K562 (cell line): ENCODE measurements around the gene NLRP4.

Experiments used
- FOXK2 ChIP-seq, 2 experiments: fragments of 450-650 bp; IDR thresholded peaks in 1 of 2; conservative IDR thresholded peaks in 1 of 2; 2 replicates each; pipeline ENCODE4 v1.6.1; 2016; ENCODE audit warnings: low read depth in 2 of 2, mild to moderate bottlenecking in 1 of 2
- GTF2F1 ChIP-seq: IDR thresholded peaks from 2 replicates; pipeline ENCODE4 v1.6.1; 2011; ENCODE audit warnings: low read depth, low read length, improper control_type of control experiment
- HNRNPLL ChIP-seq: fragments of 200-400 bp; formaldehyde crosslinking; IDR thresholded peaks from 2 replicates; pipeline ENCODE4 v1.6.1; 2017; ENCODE audit warnings: low read length, low read depth, mild to moderate bottlenecking; ENCODE audit not compliant: poor library complexity, severe bottlenecking
- KDM1A ChIP-seq, 2 experiments: fragments of 450-650 bp; IDR thresholded peaks; 2 replicates each; pipeline ENCODE4 v1.6.1; 2016; ENCODE audit warnings: mild to moderate bottlenecking in 2 of 2
- SP1 ChIP-seq: sonication (generic); formaldehyde crosslinking; IDR thresholded peaks from 2 replicates; pipeline ENCODE4 v1.8.1; 2022; ENCODE audit warnings: mild to moderate bottlenecking, missing genetic modification reagents
- ZNF197 ChIP-seq: fragments of 200-800 bp; sonication (Bioruptor generic); IDR thresholded peaks from 2 replicates; pipeline ENCODE4 v1.6.1; 2016; ENCODE audit warnings: low read depth, missing genetic modification characterization, missing compliant biosample characterization

DNA sequence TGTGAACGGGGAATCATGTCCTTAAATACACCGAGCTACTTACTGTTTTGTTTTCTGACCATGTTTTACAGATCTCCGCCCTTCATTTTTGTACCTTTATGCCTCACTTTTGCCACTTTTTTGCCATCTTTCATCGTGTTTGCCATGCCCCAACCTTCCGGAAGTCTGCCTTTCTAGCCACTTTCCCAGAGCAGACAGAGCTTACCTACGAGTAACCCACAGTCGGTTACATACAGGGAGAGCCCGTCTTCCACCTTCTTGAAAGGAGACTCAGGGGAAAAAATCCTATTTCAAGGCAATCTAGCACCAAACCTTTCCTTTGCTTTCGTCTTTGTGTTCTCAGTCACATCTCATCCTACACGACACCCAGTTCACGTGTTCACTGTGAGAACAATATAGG lies 41.3 kb upstream of the NLRP4 start:
- no peak for TF ChIP-seq SP1
- TF ChIP-seq FOXK2 (conservative IDR thresholded peaks at IDR 0.05 in 1 of 2, IDR thresholded peaks at IDR 0.05 in 1 of 2; ENCODE audit: low read depth in 2 of 2) = no peak
- no peak for TF ChIP-seq ZNF197 (CRISPR knock-in tag)
- TF ChIP-seq GTF2F1 = no peak
- no peak for TF ChIP-seq KDM1A (IDR thresholded peaks at IDR 0.05)
- TF ChIP-seq HNRNPLL = no peak
